ENCODE results near the gene ANKMY2. TPM values are rescaled to one million over a fixed set of nuclear protein-coding genes. Genes with fewer than 3 reads are reported as not detected.
"Not testable (repeated sequence)": the region's sequence is repeated elsewhere in the genome, so short reads cannot be mapped to it uniquely, and the experiment has no call there.

The ANKMY2 gene
- total RNA-seq, 6 experiments from 2014 or later, result 4.2 to 7.1 (median 4.7) TPM

DNA sequence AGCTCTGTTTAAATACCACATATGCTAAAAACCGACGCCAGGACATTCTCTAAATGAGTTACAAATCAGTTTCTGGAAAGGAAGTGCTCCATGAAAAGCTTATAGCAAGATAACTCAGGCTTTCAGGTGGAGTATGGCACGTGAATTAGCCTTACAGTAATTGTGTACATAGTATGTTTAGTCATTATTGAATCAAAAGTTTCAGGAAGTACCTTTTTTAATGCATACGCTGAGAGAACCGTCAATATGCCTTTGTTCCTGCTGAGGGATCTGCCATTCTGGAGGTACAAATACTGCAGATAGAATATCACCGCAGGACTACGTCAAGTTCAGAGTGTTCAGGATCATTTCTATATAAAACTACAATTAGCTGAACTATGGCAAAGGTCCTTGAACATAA lies 45.7 kb downstream of the ANKMY2 start:
- intact Hi-C loops (cut with DNase I), result no loop called here
- Histone ChIP-seq H3K27ac (no peak overlapping the region), H3K36me3 (peaks cover 0 to 28% (median 6%) of the 10 kb centered on the region in 4 donors), H3K4me3 (no peak overlapping the region), H3K4me1 (no peaks in the 10 kb centered on the region), H3K27me3 (no peaks in the 10 kb centered on the region), H3K9me3 (no peaks in the 10 kb centered on the region)
- WGBS (ENCODE audit: insufficient coverage, low coverage, low lambda C conversion rate, missing lambda C conversion rate), result 89% methylated on average over 7 of the region's 7 CpGs
- no peak for ATAC-seq
- no peak for TF ChIP-seq POLR2A (IDR thresholded peaks at IDR 0.05)
- TF ChIP-seq CTCF (IDR thresholded peaks at IDR 0.05), result no peak
- DNase-seq, result no peak

DNA sequence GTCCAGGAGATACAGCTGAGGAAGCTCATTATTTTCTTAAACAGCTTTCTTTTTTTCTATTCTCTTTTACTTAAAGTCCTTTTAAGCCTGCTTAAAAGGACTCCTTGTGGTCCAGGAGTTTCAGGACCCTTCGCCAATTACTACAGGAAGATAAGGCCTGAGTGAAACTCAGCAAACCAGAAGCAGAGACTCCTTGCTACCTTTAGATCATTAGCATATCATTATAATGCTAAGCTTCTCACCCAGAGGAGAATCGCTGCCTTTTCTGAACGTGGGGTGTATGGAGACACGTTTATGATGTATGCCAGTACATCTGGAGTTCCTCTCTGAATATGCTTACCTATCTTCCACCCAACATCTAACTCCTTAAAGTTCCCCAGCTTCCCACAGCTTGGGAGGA lies 47.5 kb downstream of the ANKMY2 start:
- intact Hi-C loops (cut with DNase I), result no loop called here
- Histone ChIP-seq H3K27ac (no peak overlapping the region), H3K9me3 (no peaks in the 10 kb centered on the region), H3K36me3 (peaks cover 0 to 25% (median 2%) of the 10 kb centered on the region in 4 donors), H3K4me1 (no peaks in the 10 kb centered on the region), H3K27me3 (no peaks in the 10 kb centered on the region), H3K4me3 (no peak overlapping the region)
- no peak for TF ChIP-seq POLR2A (IDR thresholded peaks at IDR 0.05)
- TF ChIP-seq CTCF (IDR thresholded peaks at IDR 0.05), result no peak
- 72% methylated on average over 4 of the region's 4 CpGs for WGBS (ENCODE audit: insufficient coverage, low coverage, low lambda C conversion rate, missing lambda C conversion rate)
- no peak for DNase-seq
- no peak for ATAC-seq

DNA sequence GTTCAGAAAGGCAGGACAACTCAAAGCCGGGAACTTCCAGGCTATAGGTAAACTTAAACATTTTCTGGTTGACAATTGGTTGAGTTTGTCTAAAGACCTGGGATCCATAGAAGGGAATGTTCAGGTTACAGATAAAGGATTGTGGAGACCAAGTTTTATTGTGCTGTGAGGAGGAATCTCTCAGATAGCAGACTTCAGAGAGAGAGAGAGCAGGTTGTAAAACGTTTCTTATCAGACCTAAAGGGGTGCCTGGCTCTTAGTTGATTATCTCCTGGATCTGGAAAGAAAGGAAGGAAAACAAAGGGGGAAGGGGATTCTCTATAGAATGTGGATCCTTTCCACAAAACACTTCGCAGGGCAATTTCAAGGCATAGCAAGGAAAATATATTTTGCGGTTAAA lies 50.0 kb downstream of the ANKMY2 start:
- H3K4me3 ChIP-seq; H3K27me3 ChIP-seq; H3K27ac ChIP-seq; H3K36me3 ChIP-seq; DNase-seq; H3K9me3 ChIP-seq; ATAC-seq; H3K4me1 ChIP-seq; intact Hi-C loops (cut with DNase I): not testable (repeated sequence)
- 82% methylated on average over 4 of the region's 4 CpGs for WGBS (ENCODE audit: insufficient coverage, low coverage, low lambda C conversion rate, missing lambda C conversion rate)

DNA sequence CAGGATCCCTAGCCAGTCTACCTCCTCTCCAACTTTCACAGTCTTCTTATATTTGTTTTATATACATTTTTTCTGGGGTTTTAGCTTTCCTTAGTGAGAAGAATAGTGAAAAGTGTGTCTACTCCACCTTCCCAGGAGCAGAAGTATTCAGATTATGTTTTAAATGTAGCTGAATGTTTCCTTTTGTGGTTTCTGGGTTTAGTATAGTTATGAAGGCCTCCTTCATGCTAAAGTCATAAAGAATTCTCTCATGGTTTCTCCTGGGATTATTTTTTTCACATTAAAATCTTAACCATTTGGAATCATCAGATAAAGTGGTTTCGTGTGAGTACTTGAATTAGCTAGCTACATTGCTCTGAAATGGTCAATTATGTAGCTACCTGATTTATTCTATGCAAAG lies 50.9 kb downstream of the ANKMY2 start:
- no peak for DNase-seq
- Histone ChIP-seq H3K27me3 (no peaks in the 10 kb centered on the region), H3K36me3 (peaks cover 0 to under 1% (median 0%) of the 10 kb centered on the region in 4 donors), H3K9me3 (no peaks in the 10 kb centered on the region), H3K4me1 (no peaks in the 10 kb centered on the region), H3K27ac (no peak overlapping the region), H3K4me3 (no peak overlapping the region)
- ATAC-seq, result no peak
- TF ChIP-seq CTCF (IDR thresholded peaks at IDR 0.05), result no peak
- no peak for TF ChIP-seq POLR2A (IDR thresholded peaks at IDR 0.05)
- intact Hi-C loops (cut with DNase I), result no loop called here
- WGBS (ENCODE audit: insufficient coverage, low coverage, low lambda C conversion rate, missing lambda C conversion rate), result 92% methylated on average over 1 of the region's 1 CpG

DNA sequence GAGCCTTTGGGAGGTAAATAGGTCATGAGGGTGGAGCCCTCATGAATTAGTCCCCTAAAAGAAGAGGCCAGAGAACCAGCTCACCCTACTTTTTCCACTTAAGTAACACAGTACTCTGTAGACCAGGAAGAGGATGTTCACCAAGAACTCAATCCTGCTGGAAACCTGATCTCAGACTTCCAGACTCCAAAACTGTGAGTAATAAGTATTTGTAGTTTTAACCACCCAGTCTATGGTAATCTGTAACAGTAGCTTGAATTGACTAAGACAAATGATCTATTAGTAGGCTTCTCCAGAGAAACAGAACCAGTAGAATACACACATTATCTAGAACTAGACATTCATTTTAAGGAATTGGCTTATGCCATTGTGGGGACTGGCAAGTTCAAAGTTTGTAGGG lies 51.5 kb downstream of the ANKMY2 start:
- no peak overlapping the region for H3K27ac ChIP-seq
- ATAC-seq, result no peak
- H3K9me3 ChIP-seq, result no peaks in the 10 kb centered on the region

More for the DNA sequence above, 51.5 kb downstream of the ANKMY2 start:
- H3K36me3 ChIP-seq, result no peaks in the 10 kb centered on the region
- intact Hi-C loops (cut with DNase I), result no loop called here
- no peak overlapping the region for H3K4me3 ChIP-seq
- H3K4me1 ChIP-seq, result no peaks in the 10 kb centered on the region
- no peak for DNase-seq
- H3K27me3 ChIP-seq, result no peaks in the 10 kb centered on the region
- TF ChIP-seq POLR2A (IDR thresholded peaks at IDR 0.05) (no peak), CTCF (IDR thresholded peaks at IDR 0.05) (no peak)

All from right lobe of liver (tissue), 6 donors.